ENCODE results near the gene ACOXL. TPM values are rescaled to one million over a fixed set of nuclear protein-coding genes. Genes with fewer than 3 reads are reported as not detected.

Gene ACOXL
- total RNA-seq, 8 experiments from 2014 or later, result 0.15 to 0.59 (median 0.20) TPM

GRCh38 chr2:110727923-110728322 is 4.5 kb upstream of the ACOXL start:
- Histone ChIP-seq H3K4me3 (no peak overlapping the region), H3K4me1 (replicated peaks in 1 of 2) (no peaks in the 10 kb centered on the region), H3K27ac (no peak overlapping the region)
- in situ Hi-C loops (cut with MboI; ENCODE audit: low pct_unique_long_range_greater_than_20kb in 2 of 9, low sequenced_read_pairs in 9 of 9, unreplicated experiment in 9 of 9), result no loop called here
- ATAC-seq (replicated peaks in 6 of 8), result no peak
- WGBS, 10 experiments, result 13 to 100% (median 87%) methylated on average over 1 to 4 of the region's 4 CpGs

- no peak overlapping the region for H3K4me3 ChIP-seq
- H3K27ac ChIP-seq, result no peak overlapping the region
- no peaks in the 10 kb centered on the region for H3K4me1 ChIP-seq (replicated peaks in 1 of 2)
- ATAC-seq (replicated peaks in 6 of 8), result no peak
- 60 to 100% (median 79%) methylated on average over 1 to 5 of the region's 7 CpGs; no CpG with 5 or more reads in 5 of the 10 experiments for WGBS, 10 experiments
- in situ Hi-C loops (cut with MboI; ENCODE audit: low pct_unique_long_range_greater_than_20kb in 2 of 9, low sequenced_read_pairs in 9 of 9, unreplicated experiment in 9 of 9), result no loop called here
Measured at GRCh38 chr2:110729106-110729505, 3.3 kb upstream of the ACOXL start.

- no peak overlapping the region for H3K27ac ChIP-seq
- H3K4me1 ChIP-seq (replicated peaks in 1 of 2), result no peaks in the 10 kb centered on the region
- 58 to 100% (median 81%) methylated on average over 1 to 5 of the region's 5 CpGs for WGBS, 10 experiments
- in situ Hi-C loops (cut with MboI; ENCODE audit: low pct_unique_long_range_greater_than_20kb in 2 of 9, low sequenced_read_pairs in 9 of 9, unreplicated experiment in 9 of 9), result no loop called here
- H3K4me3 ChIP-seq, result no peak overlapping the region
- no peak for ATAC-seq (replicated peaks in 6 of 8)
Measured at GRCh38 chr2:110731064-110731463, 1.3 kb upstream of the ACOXL start.

GRCh38 chr2:110735366-110735765 is 3.0 kb downstream of the ACOXL start:
- ATAC-seq (replicated peaks in 6 of 8), result no peak
- H3K4me1 ChIP-seq (replicated peaks in 1 of 2), result no peaks in the 10 kb centered on the region
- WGBS, 10 experiments, result 0 to 100% (median 60%) methylated on average over 1 to 2 of the region's 4 CpGs; no CpG with 5 or more reads in 3 of the 10 experiments
- in situ Hi-C loops (cut with MboI; ENCODE audit: low pct_unique_long_range_greater_than_20kb in 2 of 9, low sequenced_read_pairs in 9 of 9, unreplicated experiment in 9 of 9), result no loop called here
- H3K27ac ChIP-seq, result no peak overlapping the region
- H3K4me3 ChIP-seq, result no peak overlapping the region

GRCh38 chr2:110737783-110738182 is 5.4 kb downstream of the ACOXL start:
- Histone ChIP-seq H3K27ac (no peak overlapping the region), H3K4me3 (no peak overlapping the region), H3K4me1 (replicated peaks in 1 of 2) (no peaks in the 10 kb centered on the region)
- in situ Hi-C loops (cut with MboI; ENCODE audit: low pct_unique_long_range_greater_than_20kb in 2 of 9, low sequenced_read_pairs in 9 of 9, unreplicated experiment in 9 of 9), result no loop called here
- 40 to 100% (median 82%) methylated on average over 1 of the region's 2 CpGs; no CpG with 5 or more reads in 6 of the 10 experiments for WGBS, 10 experiments
- ATAC-seq (replicated peaks in 6 of 8), result no peak

GRCh38 chr2:110740747-110741349 is 8.5 kb downstream of the ACOXL start:
- no peak overlapping the region for H3K27ac ChIP-seq
- H3K4me1 ChIP-seq (replicated peaks in 1 of 2), result no peaks in the 10 kb centered on the region
- H3K4me3 ChIP-seq, result no peak overlapping the region
- no peak for ATAC-seq (replicated peaks in 6 of 8)
- WGBS, 10 experiments, result 80 to 94% (median 88%) methylated on average over 1 to 8 of the region's 9 CpGs; no CpG with 5 or more reads in 1 of the 10 experiments
- in situ Hi-C loops (cut with MboI; ENCODE audit: low pct_unique_long_range_greater_than_20kb in 2 of 9, low sequenced_read_pairs in 9 of 9, unreplicated experiment in 9 of 9), result no loop called here

- H3K27ac ChIP-seq, result no peak overlapping the region
- H3K4me3 ChIP-seq, result no peak overlapping the region
- no peak for ATAC-seq (replicated peaks in 6 of 8)
- WGBS, 10 experiments, result 73 to 95% (median 81%) methylated on average over 3 to 5 of the region's 9 CpGs; no CpG with 5 or more reads in 6 of the 10 experiments
- in situ Hi-C loops (cut with MboI; ENCODE audit: low pct_unique_long_range_greater_than_20kb in 2 of 9, low sequenced_read_pairs in 9 of 9, unreplicated experiment in 9 of 9), result no loop called here
- no peaks in the 10 kb centered on the region for H3K4me1 ChIP-seq (replicated peaks in 1 of 2)
Measured at GRCh38 chr2:110741491-110741980, 9.2 kb downstream of the ACOXL start.

- no peak for ATAC-seq (replicated peaks in 6 of 8)
- no peak overlapping the region for H3K4me3 ChIP-seq
- 17 to 83% (median 49%) methylated on average over 1 to 2 of the region's 2 CpGs; no CpG with 5 or more reads in 6 of the 10 experiments for WGBS, 10 experiments
- no peak overlapping the region for H3K27ac ChIP-seq
- in situ Hi-C loops (cut with MboI; ENCODE audit: low pct_unique_long_range_greater_than_20kb in 2 of 9, low sequenced_read_pairs in 9 of 9, unreplicated experiment in 9 of 9), result no loop called here
- no peaks in the 10 kb centered on the region for H3K4me1 ChIP-seq (replicated peaks in 1 of 2)
Measured at GRCh38 chr2:110742412-110742811, 10.0 kb downstream of the ACOXL start.

GRCh38 chr2:110743600-110743999 is 11.2 kb downstream of the ACOXL start:
- Histone ChIP-seq H3K4me1 (replicated peaks in 1 of 2) (peaks cover 0 to under 1% of the 10 kb centered on the region in 2 donors), H3K4me3 (no peak overlapping the region), H3K27ac (no peak overlapping the region)
- WGBS, 10 experiments, result 6 to 100% (median 74%) methylated on average over 1 to 5 of the region's 5 CpGs; no CpG with 5 or more reads in 3 of the 10 experiments
- in situ Hi-C loops (cut with MboI; ENCODE audit: low pct_unique_long_range_greater_than_20kb in 2 of 9, low sequenced_read_pairs in 9 of 9, unreplicated experiment in 9 of 9), result no loop called here
- no peak for ATAC-seq (replicated peaks in 6 of 8)

- Histone ChIP-seq H3K27ac (no peak overlapping the region), H3K4me3 (no peak overlapping the region), H3K4me1 (replicated peaks in 1 of 2) (peaks cover 0 to 3% of the 10 kb centered on the region in 2 donors)
- in situ Hi-C loops (cut with MboI; ENCODE audit: low pct_unique_long_range_greater_than_20kb in 2 of 9, low sequenced_read_pairs in 9 of 9, unreplicated experiment in 9 of 9), result no loop called here
- 0 to 100% (median 67%) methylated on average over 1 to 4 of the region's 4 CpGs; no CpG with 5 or more reads in 3 of the 10 experiments for WGBS, 10 experiments
- ATAC-seq (replicated peaks in 6 of 8), result no peak
Measured at GRCh38 chr2:110744429-110744828, 12.1 kb downstream of the ACOXL start.

GRCh38 chr2:110745048-110745447 is 12.7 kb downstream of the ACOXL start:
- ATAC-seq (replicated peaks in 6 of 8), result no peak
- H3K4me3 ChIP-seq, result no peak overlapping the region
- WGBS, 10 experiments, result 76 to 100% (median 92%) methylated on average over 1 to 2 of the region's 2 CpGs; no CpG with 5 or more reads in 7 of the 10 experiments
- in situ Hi-C loops (cut with MboI; ENCODE audit: low pct_unique_long_range_greater_than_20kb in 2 of 9, low sequenced_read_pairs in 9 of 9, unreplicated experiment in 9 of 9), result no loop called here
- no peak overlapping the region for H3K27ac ChIP-seq
- peaks cover 0 to 3% of the 10 kb centered on the region in 2 donors for H3K4me1 ChIP-seq (replicated peaks in 1 of 2)

GRCh38 chr2:110746586-110747521 is 14.5 kb downstream of the ACOXL start:
- H3K27ac ChIP-seq, result no peak overlapping the region
- WGBS, 10 experiments, result 0 to 100% (median 72%) methylated on average over 1 to 9 of the region's 14 CpGs; no CpG with 5 or more reads in 2 of the 10 experiments
- no peak for ATAC-seq (replicated peaks in 6 of 8)
- in situ Hi-C loops (cut with MboI; ENCODE audit: low pct_unique_long_range_greater_than_20kb in 2 of 9, low sequenced_read_pairs in 9 of 9, unreplicated experiment in 9 of 9), result no loop called here
- H3K4me1 ChIP-seq (replicated peaks in 1 of 2), result peaks cover 0 to 3% of the 10 kb centered on the region in 2 donors
- no peak overlapping the region for H3K4me3 ChIP-seq
